H1 (cell line): ENCODE results near the gene RAD23A. TPM values are rescaled to one million over a fixed set of nuclear protein-coding genes. Genes with fewer than 3 reads are reported as not detected.

Experiments used
- GABPA ChIP-seq: IDR thresholded peaks from 2 replicates; pipeline ENCODE4 v1.6.1; 2011; ENCODE audit warnings: mild to moderate bottlenecking, low read length, moderate library complexity, borderline replicate concordance; ENCODE audit not compliant: insufficient read depth
- TCF12 ChIP-seq: IDR thresholded peaks from 2 replicates; pipeline ENCODE4 v1.6.1; 2011; ENCODE audit warnings: low read depth, mild to moderate bottlenecking, low read length
- polyA plus RNA-seq, 7 experiments: library from polyadenylated mRNA; depleted of rRNA in 3 of 7; stranded (reverse) in 5 of 7; unstranded in 2 of 7; fragments of >200 nt in 5 of 7; fragments of 200-250 nt in 2 of 7; gene quantifications; 1 replicate in 5 of 7; 2 replicates in 1 of 7; 4 replicates in 1 of 7; pipeline versions ENCODE4 v1.2.1 to v1.2.3, GENCODE V29; 2011 to 2013; ENCODE audit warnings: missing spikeins in 2 of 7, mixed read lengths in 2 of 7
- total RNA-seq: library from RNA; stranded (reverse); fragmentation: NEBNext Ultra II Directional; extraction: Animal tissue kit (Norgen Biotek cat#: 25700); gene quantifications from 2 replicates; pipeline ENCODE4 v1.2.1, GENCODE V29; 2021

RAD23A gene
- total and polyA plus RNA-seq, 2 of the 8 experiments (the other 6 are each of a cell fraction or from before 2014, with no cell fraction given) = 40.0 to 76.1 TPM

- no peak for TF ChIP-seq GABPA
- TF ChIP-seq TCF12 = no peak
- TF ChIP-seq, all 59 proteins: peak for 0
Measured at GRCh38 chr19:12987190-12987589, 41.5 kb downstream of the RAD23A start (continued).
